Stimulated activated CD4-positive, alpha-beta T cell treated with anti-CD3 and anti-CD28 coated beads, Interleukin-2, amount 100 ng/mL, for 4 hours (primary cell): ENCODE data around the gene CYP2W1.
A peak's percentile ranks its signal among the peaks of the same experiment; 100 is the strongest.
"Not testable (repeated sequence)": the region's sequence is repeated elsewhere in the genome, so short reads cannot be mapped to it uniquely, and the experiment has no call there.

ENCODE experiments used
- DNase-seq: peaks from one replicate; pipeline ENCODE4 v3.0.0-alpha.2; 2020; ENCODE audit warnings: low read depth

Gene CYP2W1

DNA sequence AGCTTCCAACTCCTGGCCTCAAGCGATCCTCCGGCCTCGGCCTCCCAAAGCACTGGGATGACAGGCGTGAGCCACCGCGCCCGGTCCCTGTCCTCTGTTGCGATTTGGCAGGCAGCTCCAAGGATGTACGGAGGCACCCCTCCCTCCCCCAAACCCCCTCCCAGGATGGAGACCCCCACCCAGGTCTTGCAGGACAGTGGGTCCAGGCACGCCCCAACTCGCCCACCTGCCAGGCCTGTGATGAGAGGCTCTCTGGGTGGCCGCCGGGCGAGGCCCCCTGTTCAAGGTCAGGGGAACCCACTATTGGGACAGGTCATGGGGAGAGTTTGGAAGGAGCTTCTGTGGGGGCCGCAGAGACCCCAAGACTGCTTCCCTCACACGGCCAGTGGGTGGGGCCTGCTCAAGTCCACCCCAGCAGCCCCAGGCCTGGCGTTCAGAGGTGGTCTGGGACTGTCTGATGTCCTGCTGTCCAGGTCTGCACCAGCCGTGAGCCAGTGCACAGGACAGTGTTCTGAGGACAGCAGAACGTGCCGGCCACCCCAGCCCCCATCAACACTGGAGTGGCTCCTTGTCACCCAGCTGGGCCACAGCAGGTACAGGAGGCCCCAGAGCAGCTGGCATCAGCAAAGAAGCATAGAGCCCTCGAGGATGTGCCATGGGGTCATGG is 31.0 kb upstream of the CYP2W1 start:
- no peak for DNase-seq

GRCh38 chr7:952548-953441 is 30.2 kb upstream of the CYP2W1 start:
- DNase-seq, result no peak

DNA sequence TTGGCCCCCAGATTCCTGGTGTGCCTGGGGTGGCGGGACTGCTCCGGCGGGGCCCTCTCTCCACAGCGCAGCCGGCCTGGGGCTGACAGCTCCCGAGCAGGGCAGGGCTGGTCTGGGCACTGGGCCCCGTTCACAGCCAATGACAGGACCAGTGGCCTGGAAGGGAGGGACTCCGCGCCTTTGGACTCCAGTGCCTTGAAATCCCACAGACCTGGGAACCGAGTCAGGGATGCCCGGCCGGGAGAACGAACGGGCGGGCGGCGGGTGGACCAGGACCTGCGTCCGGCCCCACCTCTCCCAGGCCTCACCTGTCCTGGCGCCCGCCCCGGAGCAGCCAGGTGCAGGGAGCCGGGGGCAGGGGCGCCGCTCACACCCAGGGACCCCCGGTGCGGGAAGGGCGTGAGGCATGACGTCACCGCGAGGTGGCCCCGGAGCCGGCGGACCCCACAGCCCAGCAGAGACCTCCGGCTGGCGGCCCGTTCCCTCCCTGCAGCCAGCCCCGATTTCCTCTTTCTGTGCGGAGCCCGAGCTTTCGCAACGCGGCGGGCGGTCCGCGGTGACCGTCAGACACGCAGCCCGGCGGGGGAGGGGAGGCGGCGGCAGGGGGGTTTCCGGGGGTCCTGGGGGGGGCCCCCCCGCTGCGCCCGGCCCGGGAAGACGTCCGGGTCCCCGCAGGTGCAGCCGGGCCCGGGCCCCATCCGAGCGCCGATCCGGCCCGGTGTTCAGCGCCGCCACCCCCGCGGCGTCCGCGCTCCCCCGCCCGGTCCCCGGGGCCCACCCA is 29.2 kb upstream of the CYP2W1 start:
- DNase-seq, result no peak

- peak; percentile 32 for DNase-seq
Measured at GRCh38 chr7:954330-955238, 28.4 kb upstream of the CYP2W1 start, which contains the start of gene ADAP1. TSS of gene ADAP1 (minus strand) at chr7:954680. CDS start at chr7:954477, 203 bp downstream.

GRCh38 chr7:956031-956430 is 26.9 kb upstream of the CYP2W1 start:
- no peak for DNase-seq

DNA sequence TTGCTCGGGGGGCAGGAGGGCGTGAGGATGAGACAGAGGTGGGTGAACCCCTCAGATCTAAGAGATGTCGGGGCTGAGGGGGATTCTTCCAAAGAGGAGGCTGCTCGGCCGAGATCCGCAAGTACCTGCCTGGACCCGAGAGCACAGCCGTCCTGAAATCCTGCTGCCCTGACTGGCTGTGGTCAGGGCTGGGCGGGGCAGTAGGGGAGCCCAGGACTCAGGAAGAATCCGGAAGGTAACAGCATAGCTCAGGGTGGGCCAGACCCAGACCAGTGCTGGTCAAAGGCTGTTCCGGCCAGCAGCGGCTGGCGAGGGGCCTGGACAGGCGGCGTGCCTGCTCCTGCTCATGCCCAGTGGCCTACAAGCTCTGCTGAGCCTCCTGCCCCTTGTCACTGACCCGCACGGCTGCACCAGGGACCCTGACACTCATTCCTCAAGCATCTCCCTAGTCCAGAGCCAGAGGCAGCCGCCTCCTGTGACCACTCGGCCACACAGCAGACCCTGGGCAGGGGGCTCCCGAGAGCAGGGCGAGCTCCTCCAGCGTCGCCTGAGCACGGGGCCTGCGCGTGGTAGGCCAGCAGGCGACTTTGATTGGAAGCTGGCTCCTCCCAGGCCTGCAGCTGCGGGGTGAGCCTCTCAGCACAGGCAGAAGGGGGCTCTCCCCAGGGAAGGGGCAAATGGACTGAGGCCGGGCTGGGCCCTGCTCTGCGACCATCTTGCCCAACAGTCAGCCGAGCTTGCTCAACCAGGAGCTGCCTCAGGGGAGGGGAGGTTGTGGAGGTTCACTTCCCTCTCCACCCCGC is 25.4 kb upstream of the CYP2W1 start:
- DNase-seq, result no peak

DNA sequence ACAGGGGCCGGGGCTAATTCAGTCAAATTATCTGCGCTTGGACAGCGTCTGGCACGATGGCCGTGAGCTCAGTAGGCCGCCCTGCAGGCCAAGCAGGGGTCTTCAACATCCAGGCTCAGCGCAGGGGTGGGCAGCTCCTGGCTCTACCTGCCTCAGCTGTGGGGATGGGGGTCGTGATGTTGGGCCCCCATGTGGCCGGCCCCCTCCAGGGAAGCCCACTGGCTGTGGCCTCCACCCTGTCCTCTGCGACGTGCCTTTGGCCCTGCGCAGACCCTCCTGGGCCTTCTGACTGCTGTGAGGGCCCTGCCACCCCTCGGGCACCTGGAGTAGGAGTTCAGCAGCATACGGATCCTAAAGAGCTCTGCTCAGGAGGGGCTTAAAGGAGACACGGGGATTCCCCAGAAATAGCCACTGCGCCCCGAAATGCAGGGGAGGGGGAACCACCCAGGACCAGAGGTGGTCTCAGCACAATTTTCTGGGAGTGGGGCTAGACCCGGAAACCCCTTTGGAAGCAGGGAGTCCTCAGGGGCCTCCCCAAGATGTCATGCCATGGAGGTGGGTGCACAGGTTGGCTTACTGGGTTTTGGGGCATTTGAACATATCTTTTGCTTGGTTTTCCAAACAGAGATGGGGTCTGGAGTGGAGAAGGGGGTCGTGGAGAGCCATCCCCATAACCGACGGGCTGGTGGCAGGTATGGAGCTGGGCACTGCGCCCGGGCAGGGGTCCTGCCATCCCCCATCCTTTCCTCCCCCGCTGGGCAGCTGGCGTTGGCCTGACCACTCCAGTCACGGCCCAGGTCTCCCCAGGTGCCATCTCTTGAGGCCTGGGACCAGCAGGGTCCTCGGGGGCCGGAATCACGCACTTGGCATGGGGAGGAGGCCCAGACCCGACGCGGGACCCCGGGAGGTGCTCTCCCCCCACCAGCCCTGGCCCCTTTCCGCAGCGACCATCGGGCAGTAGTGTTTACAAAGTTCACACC is 24.5 kb upstream of the CYP2W1 start:
- no peak for DNase-seq

DNA sequence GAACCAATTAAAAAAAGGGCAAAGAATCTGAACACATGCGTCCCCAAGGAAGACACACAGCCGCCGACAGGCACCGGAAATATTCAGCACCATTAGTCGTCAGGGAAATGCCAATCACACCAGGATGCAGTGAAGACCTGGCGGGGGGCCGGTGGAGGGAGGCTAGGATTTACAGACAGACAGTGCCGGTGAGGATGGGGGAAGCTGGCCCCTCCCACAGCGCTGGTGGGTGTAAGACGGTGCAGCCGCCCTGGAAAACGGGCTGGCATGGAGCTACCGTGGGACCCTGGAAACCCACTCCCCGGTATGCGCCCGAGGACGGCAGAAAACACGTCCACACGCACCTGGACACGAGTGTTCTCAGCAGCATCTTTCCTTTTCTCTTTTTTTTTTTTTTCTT is 23.7 kb upstream of the CYP2W1 start:
- DNase-seq, result no peak

DNA sequence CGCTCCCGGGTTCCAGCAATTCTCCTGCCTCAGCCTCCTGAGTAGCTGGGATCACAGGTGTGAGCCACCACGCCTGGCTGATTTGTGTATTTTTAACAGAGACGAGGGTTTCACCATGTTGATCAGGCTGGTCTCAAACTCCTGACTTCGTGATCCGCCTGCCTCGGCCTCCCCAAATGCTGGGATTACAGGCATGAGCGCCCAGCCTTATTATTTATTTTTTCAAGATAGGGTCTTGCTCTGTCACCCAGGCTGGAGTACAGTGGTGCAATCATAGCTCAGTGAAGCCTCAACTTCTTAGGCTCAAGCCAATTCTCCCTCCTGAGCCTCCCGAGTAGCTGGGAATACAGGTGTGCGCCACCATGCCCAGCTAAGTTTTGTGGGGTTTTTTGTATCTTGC is 23.2 kb upstream of the CYP2W1 start:
- DNase-seq, result not testable (repeated sequence)

GRCh38 chr7:960269-960871 is 22.6 kb upstream of the CYP2W1 start:
- no peak for DNase-seq

DNA sequence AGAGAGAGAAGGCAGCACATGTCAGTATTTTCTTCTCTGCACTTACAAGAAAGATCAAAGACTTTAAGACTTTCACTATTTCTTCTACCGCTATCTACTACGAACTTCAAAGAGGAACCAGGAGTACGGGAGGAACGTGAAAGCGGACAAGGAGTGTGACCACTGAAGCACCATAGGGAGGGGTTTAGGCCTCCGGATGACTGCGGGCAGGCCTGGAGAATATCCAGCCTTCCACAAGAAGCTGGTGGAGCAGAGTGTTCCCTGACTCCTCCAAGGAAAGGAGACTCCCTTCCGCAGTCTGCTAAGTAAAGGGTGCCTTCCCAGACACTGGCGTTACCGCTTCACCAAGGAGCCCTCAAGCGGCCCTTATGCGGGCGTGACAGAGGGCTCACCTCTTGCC is 22.0 kb upstream of the CYP2W1 start:
- DNase-seq, result not testable (repeated sequence)

- DNase-seq, result no peak
Measured at GRCh38 chr7:961546-962400, 21.2 kb upstream of the CYP2W1 start.

DNA sequence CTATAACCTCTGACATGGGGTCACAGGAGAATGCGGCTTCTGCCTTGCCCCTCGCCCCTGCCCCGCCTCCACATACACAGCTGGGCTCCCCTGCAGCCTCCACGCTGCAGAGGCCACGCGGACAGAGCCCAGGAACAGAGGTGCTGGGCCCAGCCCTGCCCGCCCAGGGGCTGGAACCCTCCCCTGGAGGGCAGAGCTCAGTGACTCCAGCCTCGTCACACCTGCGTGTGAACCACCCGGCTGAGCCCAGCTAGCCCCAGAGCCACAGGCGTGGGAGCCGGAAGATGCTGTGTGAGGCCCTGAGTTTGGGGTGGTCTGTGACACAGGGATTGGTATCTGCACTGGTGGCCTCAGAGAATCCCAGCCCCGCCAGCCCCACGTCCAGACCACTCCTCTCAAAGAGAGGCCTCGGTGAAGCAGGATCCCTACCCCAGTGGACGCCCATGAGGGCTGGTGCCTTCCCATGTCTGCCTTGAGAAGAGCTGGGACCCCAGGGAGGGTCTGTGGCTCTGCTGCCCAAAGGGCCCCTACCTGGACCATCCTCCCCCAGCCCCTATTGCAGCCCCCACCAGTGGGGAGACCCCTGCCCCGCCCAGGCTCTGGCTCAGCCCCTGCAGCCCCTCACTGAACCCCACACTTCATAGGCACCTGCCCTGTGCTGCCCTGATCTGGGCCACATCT is 20.4 kb upstream of the CYP2W1 start:
- no peak for DNase-seq

DNA sequence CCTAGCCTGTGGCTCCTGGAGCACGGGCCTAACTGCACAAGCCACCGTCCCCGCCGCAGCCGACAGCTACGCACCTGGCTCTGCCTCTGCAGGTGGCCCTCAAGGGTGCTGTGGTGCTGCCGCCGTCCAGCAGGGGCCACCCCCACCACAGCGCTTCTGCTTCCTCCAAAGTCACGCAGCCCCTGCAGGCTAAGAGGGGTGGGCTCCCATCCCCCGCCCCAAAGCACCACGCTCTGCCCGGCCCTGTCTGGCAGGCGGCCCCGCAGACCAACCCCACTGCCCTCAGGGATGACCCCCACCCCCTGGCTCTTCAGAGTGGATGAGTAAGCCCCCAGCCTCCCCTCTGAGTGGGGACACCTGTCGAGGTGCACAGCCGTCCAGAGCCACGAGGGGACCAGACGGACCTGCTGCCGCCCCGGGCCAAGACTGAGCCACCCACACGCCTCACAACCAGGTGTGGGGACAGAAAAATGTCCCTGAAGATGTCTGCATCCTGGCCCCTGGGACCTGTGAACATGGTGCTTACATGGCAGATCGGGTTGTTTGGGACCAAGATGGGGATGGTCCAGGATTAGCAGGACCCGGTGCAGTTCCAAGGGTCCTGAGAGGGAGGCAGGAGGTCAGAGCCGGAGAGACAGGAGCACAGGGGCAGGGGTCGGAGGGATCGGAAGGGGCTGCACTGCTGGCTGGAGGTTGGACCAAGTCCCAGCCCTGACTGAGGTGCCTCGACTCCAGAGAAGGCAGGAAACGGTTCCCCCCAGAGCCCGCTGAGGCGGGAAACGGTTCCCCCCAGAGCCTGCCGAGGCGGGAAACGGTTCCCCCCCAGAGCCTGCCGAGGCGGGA is 19.5 kb upstream of the CYP2W1 start:
- no peak for DNase-seq

DNA sequence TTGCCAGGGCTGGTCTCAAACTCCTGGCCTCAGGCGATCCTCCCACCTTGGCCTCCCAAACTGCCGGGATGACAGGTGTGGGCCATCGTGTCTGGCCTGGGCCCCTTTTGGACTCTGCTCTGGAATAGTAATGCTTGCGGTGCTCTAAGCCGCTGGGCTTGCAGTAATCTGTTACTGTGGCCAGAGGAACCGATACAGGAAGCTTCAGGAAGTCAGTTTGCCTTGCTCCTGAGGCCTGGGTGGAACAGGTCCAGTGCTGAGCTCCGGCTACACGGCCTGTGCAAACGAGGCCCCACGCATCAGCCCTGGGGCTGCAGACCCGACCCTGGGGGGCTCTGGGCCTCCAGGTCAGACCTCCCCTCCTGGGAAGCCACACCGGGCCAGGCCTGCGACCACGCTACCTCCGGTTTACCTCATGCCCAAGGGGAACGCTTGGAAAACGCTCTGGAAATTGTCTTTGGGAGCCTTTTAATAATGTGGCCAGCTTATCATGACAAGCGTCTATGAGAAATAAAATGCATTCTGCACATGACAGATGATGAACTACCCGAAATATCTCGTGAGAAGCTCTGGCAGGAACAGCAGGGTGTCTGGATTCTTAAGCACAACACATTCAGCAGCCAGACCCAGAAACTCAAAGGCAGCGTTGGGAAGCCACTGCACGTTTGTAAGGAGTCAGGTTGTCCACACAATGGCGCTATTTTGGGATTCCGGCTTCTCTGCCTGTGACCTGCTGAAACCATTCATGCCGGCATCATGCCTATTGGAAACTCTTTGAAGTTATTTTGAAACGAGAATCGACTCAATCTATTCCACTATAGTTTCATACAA is 18.4 kb upstream of the CYP2W1 start:
- no peak for DNase-seq
